ENCODE results near the gene ITGAE. TPM values are rescaled to one million over a fixed set of nuclear protein-coding genes. Genes with fewer than 3 reads are reported as not detected.

The ITGAE gene
- total RNA-seq, 1 donor from 2014 or later: 28.3 TPM

GRCh38 chr17:3812284-3812683 lies 11.3 kb upstream of the ITGAE start:
- no peaks in the 10 kb centered on the region for H3K27me3 Mint-ChIP-seq (ENCODE audit: low read depth)
- TF ChIP-seq CTCF (IDR thresholded peaks at IDR 0.05): no peak
- H3K4me1 Mint-ChIP-seq (ENCODE audit: low read depth): peaks cover 12% of the 10 kb centered on the region
- DNase-seq (ENCODE audit: low spot score): no peak
- H3K36me3 Mint-ChIP-seq (ENCODE audit: low read depth): peaks cover 40% of the 10 kb centered on the region
- H3K9me3 Mint-ChIP-seq (ENCODE audit: low read depth): no peaks in the 10 kb centered on the region
- H3K27ac Mint-ChIP-seq (ENCODE audit: unreplicated experiment): no peak overlapping the region
- H3K4me3 Mint-ChIP-seq (ENCODE audit: unreplicated experiment): no peak overlapping the region

- no peaks in the 10 kb centered on the region for H3K9me3 Mint-ChIP-seq (ENCODE audit: low read depth)
- H3K27me3 Mint-ChIP-seq (ENCODE audit: low read depth): no peaks in the 10 kb centered on the region
- H3K4me3 Mint-ChIP-seq (ENCODE audit: unreplicated experiment): no peak overlapping the region
- H3K4me1 Mint-ChIP-seq (ENCODE audit: low read depth): peaks cover 14% of the 10 kb centered on the region
- DNase-seq (ENCODE audit: low spot score): no peak
- H3K27ac Mint-ChIP-seq (ENCODE audit: unreplicated experiment): no peak overlapping the region
- no peak for TF ChIP-seq CTCF (IDR thresholded peaks at IDR 0.05)
- peaks cover 33% of the 10 kb centered on the region for H3K36me3 Mint-ChIP-seq (ENCODE audit: low read depth)
Observed at GRCh38 chr17:3810019-3810418, 9.0 kb upstream of the ITGAE start.

GRCh38 chr17:3809135-3809534 lies 8.1 kb upstream of the ITGAE start:
- no peak overlapping the region for H3K27ac Mint-ChIP-seq (ENCODE audit: unreplicated experiment)
- H3K4me3 Mint-ChIP-seq (ENCODE audit: unreplicated experiment): no peak overlapping the region
- peaks cover 14% of the 10 kb centered on the region for H3K4me1 Mint-ChIP-seq (ENCODE audit: low read depth)
- H3K36me3 Mint-ChIP-seq (ENCODE audit: low read depth): peaks cover 27% of the 10 kb centered on the region
- H3K9me3 Mint-ChIP-seq (ENCODE audit: low read depth): no peaks in the 10 kb centered on the region
- H3K27me3 Mint-ChIP-seq (ENCODE audit: low read depth): no peaks in the 10 kb centered on the region
- DNase-seq (ENCODE audit: low spot score): no peak
- no peak for TF ChIP-seq CTCF (IDR thresholded peaks at IDR 0.05)

GRCh38 chr17:3808701-3809100 lies 7.7 kb upstream of the ITGAE start:
- no peaks in the 10 kb centered on the region for H3K9me3 Mint-ChIP-seq (ENCODE audit: low read depth)
- H3K27ac Mint-ChIP-seq (ENCODE audit: unreplicated experiment): peak overlapping the region; percentile 74
- TF ChIP-seq CTCF (IDR thresholded peaks at IDR 0.05): no peak
- DNase-seq (ENCODE audit: low spot score): no peak
- peaks cover 25% of the 10 kb centered on the region for H3K36me3 Mint-ChIP-seq (ENCODE audit: low read depth)
- H3K4me3 Mint-ChIP-seq (ENCODE audit: unreplicated experiment): no peak overlapping the region
- no peaks in the 10 kb centered on the region for H3K27me3 Mint-ChIP-seq (ENCODE audit: low read depth)
- H3K4me1 Mint-ChIP-seq (ENCODE audit: low read depth): peaks cover 14% of the 10 kb centered on the region

- Mint-ChIP-seq H3K27me3 (ENCODE audit: low read depth) (no peaks in the 10 kb centered on the region), H3K4me3 (ENCODE audit: unreplicated experiment) (no peak overlapping the region), H3K4me1 (ENCODE audit: low read depth) (peaks cover 29% of the 10 kb centered on the region), H3K27ac (ENCODE audit: unreplicated experiment) (no peak overlapping the region), H3K9me3 (ENCODE audit: low read depth) (no peaks in the 10 kb centered on the region), H3K36me3 (ENCODE audit: low read depth) (peaks cover 11% of the 10 kb centered on the region)
- TF ChIP-seq CTCF (IDR thresholded peaks at IDR 0.05): no peak
- no peak for DNase-seq (ENCODE audit: low spot score)
Observed at GRCh38 chr17:3805581-3805980, 4.6 kb upstream of the ITGAE start.
